ENCODE results near the gene CCDC60. TPM values are rescaled to one million over a fixed set of nuclear protein-coding genes. Genes with fewer than 3 reads are reported as not detected.

The CCDC60 gene
- total RNA-seq, 1 experiment from 2014 or later: not detected

DNA sequence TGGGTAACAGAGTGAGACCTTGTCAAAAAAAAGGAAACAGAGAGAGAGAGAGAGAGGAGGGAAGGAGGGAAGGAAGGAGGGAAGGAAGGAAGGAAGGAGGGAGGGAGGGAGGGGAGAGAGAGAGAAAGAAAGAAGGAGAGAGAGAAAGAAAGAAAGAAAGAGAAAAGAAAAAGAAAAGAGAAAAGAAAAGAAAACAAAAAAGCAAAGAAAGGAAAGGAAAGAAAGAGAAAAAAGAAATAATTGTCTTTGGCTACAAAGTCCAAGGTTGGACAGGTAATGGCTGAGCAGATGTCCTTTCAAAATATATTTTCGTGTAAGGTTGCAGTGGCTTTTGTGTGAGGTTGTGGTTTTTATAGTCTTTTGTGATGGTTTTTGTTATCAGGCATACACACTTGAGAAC is 21.6 kb upstream of the CCDC60 start:
- no TSS peak for BruUV-seq (replicated peaks)
- POLR2A ChIA-PET: no interaction called here
- no peak for DNase-seq (ENCODE audit: low read depth, low spot score)

More for the DNA sequence above, 21.6 kb upstream of the CCDC60 start:
- no peak overlapping the region for H3K4me3 ChIP-seq (replicated peaks in 1 of 2; ENCODE audit: low read depth in 1 of 2, low read length in 2 of 2)
- ATAC-seq: no peak
- intact Hi-C loops (cut with micrococcal nuclease): no loop called here
- ChIA-PET CTCF (interaction anchor here (0.6 kb wide), 1 partner anchor 192 kb away, joined by 3 read pairs; no protein-coding TSS in a partner anchor), RAD21 (ENCODE audit: low non-redundant PET in 1 of 2, low total read pairs in 2 of 2, uncharacterized antibody in 2 of 2, unreplicated experiment in 2 of 2) (no interaction called here)
- no peaks in the 10 kb centered on the region for H3K36me3 ChIP-seq (ENCODE audit: control insufficient read depth in 1 of 2, insufficient read depth in 2 of 2, low read length in 2 of 2)
- no peak overlapping the region for H3K27ac ChIP-seq (ENCODE audit: low read depth, low read length)
- H3K9me2 ChIP-seq (ENCODE audit: insufficient read depth): no peaks in the 10 kb centered on the region
- no peaks in the 10 kb centered on the region for H3K4me1 ChIP-seq (ENCODE audit: control insufficient read depth in 1 of 2, insufficient read depth in 2 of 2, low read length in 2 of 2)
- H3K4me2 ChIP-seq (ENCODE audit: low read length): no peak overlapping the region
- no peak overlapping the region for H3K9ac ChIP-seq (ENCODE audit: low read length)
- H3K27me3 ChIP-seq (ENCODE audit: insufficient read depth, low read length): no peaks in the 10 kb centered on the region
- H4K20me1 ChIP-seq (ENCODE audit: insufficient read depth): no peaks in the 10 kb centered on the region
- no peaks in the 10 kb centered on the region for H3K79me2 ChIP-seq (ENCODE audit: insufficient read depth, low read length)
- H3K9me3 ChIP-seq (ENCODE audit: control insufficient read depth in 1 of 2, insufficient read depth in 1 of 2, low read depth in 1 of 2, low read length in 2 of 2): no peaks in the 10 kb centered on the region
- H2AFZ ChIP-seq (ENCODE audit: low read depth, low read length, poor library complexity, severe bottlenecking): no peak overlapping the region
- TF ChIP-seq ELF1 (IDR thresholded peaks at IDR 0.05; ENCODE audit: borderline replicate concordance, low read depth): no peak
- TF ChIP-seq POLR2A (IDR thresholded peaks at IDR 0.05; ENCODE audit: borderline replicate concordance, extremely low read depth, insufficient read depth, insufficient read length): no peak
- no peak for TF ChIP-seq SRF (IDR thresholded peaks at IDR 0.05; ENCODE audit: low read depth)
- no peak for TF ChIP-seq CEBPB (IDR thresholded peaks at IDR 0.05; ENCODE audit: low read depth)
- TF ChIP-seq, protein P1, sequence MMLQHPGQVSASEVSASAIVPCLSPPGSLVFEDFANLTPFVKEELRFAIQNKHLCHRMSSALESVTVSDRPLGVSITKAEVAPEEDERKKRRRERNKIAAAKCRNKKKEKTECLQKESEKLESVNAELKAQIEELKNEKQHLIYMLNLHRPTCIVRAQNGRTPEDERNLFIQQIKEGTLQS (IDR thresholded peaks at IDR 0.05): no peak
- TF ChIP-seq TCF7L2 (IDR thresholded peaks at IDR 0.05; ENCODE audit: borderline replicate concordance, extremely low read depth, insufficient read depth, insufficient read length): no peak
- no peak for TF ChIP-seq EGR1 (IDR thresholded peaks at IDR 0.05; ENCODE audit: low read depth)
- no peak for TF ChIP-seq EZH2phosphoT487 (IDR thresholded peaks at IDR 0.05; ENCODE audit: borderline replicate concordance)
- TF ChIP-seq EZH2 (IDR thresholded peaks at IDR 0.05): no peak
- no peak for TF ChIP-seq POLR2AphosphoS5 (IDR thresholded peaks at IDR 0.05; ENCODE audit: low read depth, low read length)
- no peak for TF ChIP-seq ZFX (IDR thresholded peaks at IDR 0.05)
- TF ChIP-seq, protein P2, sequence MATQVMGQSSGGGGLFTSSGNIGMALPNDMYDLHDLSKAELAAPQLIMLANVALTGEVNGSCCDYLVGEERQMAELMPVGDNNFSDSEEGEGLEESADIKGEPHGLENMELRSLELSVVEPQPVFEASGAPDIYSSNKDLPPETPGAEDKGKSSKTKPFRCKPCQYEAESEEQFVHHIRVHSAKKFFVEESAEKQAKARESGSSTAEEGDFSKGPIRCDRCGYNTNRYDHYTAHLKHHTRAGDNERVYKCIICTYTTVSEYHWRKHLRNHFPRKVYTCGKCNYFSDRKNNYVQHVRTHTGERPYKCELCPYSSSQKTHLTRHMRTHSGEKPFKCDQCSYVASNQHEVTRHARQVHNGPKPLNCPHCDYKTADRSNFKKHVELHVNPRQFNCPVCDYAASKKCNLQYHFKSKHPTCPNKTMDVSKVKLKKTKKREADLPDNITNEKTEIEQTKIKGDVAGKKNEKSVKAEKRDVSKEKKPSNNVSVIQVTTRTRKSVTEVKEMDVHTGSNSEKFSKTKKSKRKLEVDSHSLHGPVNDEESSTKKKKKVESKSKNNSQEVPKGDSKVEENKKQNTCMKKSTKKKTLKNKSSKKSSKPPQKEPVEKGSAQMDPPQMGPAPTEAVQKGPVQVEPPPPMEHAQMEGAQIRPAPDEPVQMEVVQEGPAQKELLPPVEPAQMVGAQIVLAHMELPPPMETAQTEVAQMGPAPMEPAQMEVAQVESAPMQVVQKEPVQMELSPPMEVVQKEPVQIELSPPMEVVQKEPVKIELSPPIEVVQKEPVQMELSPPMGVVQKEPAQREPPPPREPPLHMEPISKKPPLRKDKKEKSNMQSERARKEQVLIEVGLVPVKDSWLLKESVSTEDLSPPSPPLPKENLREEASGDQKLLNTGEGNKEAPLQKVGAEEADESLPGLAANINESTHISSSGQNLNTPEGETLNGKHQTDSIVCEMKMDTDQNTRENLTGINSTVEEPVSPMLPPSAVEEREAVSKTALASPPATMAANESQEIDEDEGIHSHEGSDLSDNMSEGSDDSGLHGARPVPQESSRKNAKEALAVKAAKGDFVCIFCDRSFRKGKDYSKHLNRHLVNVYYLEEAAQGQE (IDR thresholded peaks at IDR 0.05; ENCODE audit: low read depth): no peak
- no peak for TF ChIP-seq CBX3 (IDR thresholded peaks at IDR 0.05; ENCODE audit: low read depth)
- TF ChIP-seq ZNF274 (IDR thresholded peaks at IDR 0.05; ENCODE audit: low read depth, low read length): no peak
- TF ChIP-seq JUND (IDR thresholded peaks at IDR 0.05): no peak
- no peak for TF ChIP-seq SP1 (IDR thresholded peaks at IDR 0.05; ENCODE audit: low read depth)
- no peak for TF ChIP-seq YY1 (IDR thresholded peaks at IDR 0.05; ENCODE audit: extremely low read depth, insufficient replicate concordance, low read depth, low read length)

Measured in HCT116 (cell line).